ENCODE results near the gene GPR39. TPM values are rescaled to one million over a fixed set of nuclear protein-coding genes. Genes with fewer than 3 reads are reported as not detected.

The GPR39 gene
- total RNA-seq, 1 experiment from 2014 or later, result 34.8 TPM

GRCh38 chr2:132642415-132642814 lies 225.8 kb downstream of the GPR39 start:
- POLR2A ChIA-PET (ENCODE audit: unreplicated experiment), result no interaction called here
- Histone ChIP-seq H3K27ac (ENCODE audit: low read length) (no peak overlapping the region), H3K79me2 (ENCODE audit: low read length) (no peaks in the 10 kb centered on the region), H3K4me1 (ENCODE audit: insufficient read depth, low read length) (no peaks in the 10 kb centered on the region), H3K9me2 (replicated peaks; ENCODE audit: low read length) (no peaks in the 10 kb centered on the region), H3K4me2 (ENCODE audit: low read length) (no peak overlapping the region), H3K36me3 (ENCODE audit: low read depth, low read length) (peaks cover 6% of the 10 kb centered on the region; the same call in 1 of the 2 replicates), H3K9me3 (ENCODE audit: low read length) (no peaks in the 10 kb centered on the region), H4K20me1 (ENCODE audit: low read length) (no peaks in the 10 kb centered on the region; the same call in 1 of the 2 replicates), H3K27me3 (ENCODE audit: low read length) (no peaks in the 10 kb centered on the region), H3K9ac (ENCODE audit: low read length) (no peak overlapping the region), H2AFZ (ENCODE audit: low read length) (no peak overlapping the region), H3K4me3 (ENCODE audit: low read length) (no peak overlapping the region), H3F3A (ENCODE audit: low read length, unreplicated experiment) (no peaks in the 10 kb centered on the region)
- no peak for ATAC-seq
- TF ChIP-seq CTCF (conservative IDR thresholded peaks at IDR 0.05; ENCODE audit: low read depth, low read length) (no peak), EZH2phosphoT487 (IDR thresholded peaks at IDR 0.05; ENCODE audit: borderline replicate concordance, low read length) (no peak), EZH2 (IDR thresholded peaks at IDR 0.05; ENCODE audit: low read length, unreplicated experiment) (no peak)
- CTCF ChIA-PET, result no interaction called here
- intact Hi-C loops (cut with micrococcal nuclease), result no loop called here
- no peak for DNase-seq
- BruUV-seq (replicated peaks), result no TSS peak

- ATAC-seq, result no peak
- Histone ChIP-seq H4K20me1 (ENCODE audit: low read length) (no peaks in the 10 kb centered on the region; the same call in 1 of the 2 replicates), H3K79me2 (ENCODE audit: low read length) (no peaks in the 10 kb centered on the region), H3K4me3 (ENCODE audit: low read length) (no peak overlapping the region), H3F3A (ENCODE audit: low read length, unreplicated experiment) (no peaks in the 10 kb centered on the region), H3K27ac (ENCODE audit: low read length) (no peak overlapping the region), H3K4me1 (ENCODE audit: insufficient read depth, low read length) (no peaks in the 10 kb centered on the region), H3K9me3 (ENCODE audit: low read length) (no peaks in the 10 kb centered on the region), H3K9ac (ENCODE audit: low read length) (no peak overlapping the region), H3K27me3 (ENCODE audit: low read length) (no peaks in the 10 kb centered on the region), H2AFZ (ENCODE audit: low read length) (no peak overlapping the region), H3K4me2 (ENCODE audit: low read length) (no peak overlapping the region), H3K36me3 (ENCODE audit: low read depth, low read length) (peaks cover 6% of the 10 kb centered on the region; the same call in 1 of the 2 replicates), H3K9me2 (replicated peaks; ENCODE audit: low read length) (no peaks in the 10 kb centered on the region)
- ChIA-PET CTCF (no interaction called here), POLR2A (ENCODE audit: unreplicated experiment) (no interaction called here)
- no TSS peak for BruUV-seq (replicated peaks)
- DNase-seq, result no peak
- intact Hi-C loops (cut with micrococcal nuclease), result no loop called here
- TF ChIP-seq CTCF (conservative IDR thresholded peaks at IDR 0.05; ENCODE audit: low read depth, low read length) (no peak), EZH2phosphoT487 (IDR thresholded peaks at IDR 0.05; ENCODE audit: borderline replicate concordance, low read length) (no peak), EZH2 (IDR thresholded peaks at IDR 0.05; ENCODE audit: low read length, unreplicated experiment) (no peak)
Measured at GRCh38 chr2:132645176-132645575, 228.6 kb downstream of the GPR39 start.

- TSS peak; percentile 22 for BruUV-seq (replicated peaks)
- Histone ChIP-seq H3K9me3 (ENCODE audit: low read length) (no peaks in the 10 kb centered on the region), H3K27me3 (ENCODE audit: low read length) (no peaks in the 10 kb centered on the region), H3K4me2 (ENCODE audit: low read length) (no peak overlapping the region), H3K9ac (ENCODE audit: low read length) (no peak overlapping the region), H3K27ac (ENCODE audit: low read length) (no peak overlapping the region), H3K79me2 (ENCODE audit: low read length) (no peaks in the 10 kb centered on the region), H3K4me3 (ENCODE audit: low read length) (no peak overlapping the region), H3K36me3 (ENCODE audit: low read depth, low read length) (peaks cover 6% of the 10 kb centered on the region; the same call in 1 of the 2 replicates), H3F3A (ENCODE audit: low read length, unreplicated experiment) (no peaks in the 10 kb centered on the region), H4K20me1 (ENCODE audit: low read length) (no peaks in the 10 kb centered on the region; the same call in 1 of the 2 replicates), H3K9me2 (replicated peaks; ENCODE audit: low read length) (no peaks in the 10 kb centered on the region), H3K4me1 (ENCODE audit: insufficient read depth, low read length) (no peaks in the 10 kb centered on the region), H2AFZ (ENCODE audit: low read length) (no peak overlapping the region)
- intact Hi-C loops (cut with micrococcal nuclease), result no loop called here
- POLR2A ChIA-PET (ENCODE audit: unreplicated experiment), result interaction anchor here (0.6 kb wide), 1 partner anchor 14 kb away, joined by 3 read pairs; no protein-coding TSS in a partner anchor
- no peak for TF ChIP-seq CTCF (conservative IDR thresholded peaks at IDR 0.05; ENCODE audit: low read depth, low read length)
- TF ChIP-seq EZH2 (IDR thresholded peaks at IDR 0.05; ENCODE audit: low read length, unreplicated experiment), result no peak
- TF ChIP-seq EZH2phosphoT487 (IDR thresholded peaks at IDR 0.05; ENCODE audit: borderline replicate concordance, low read length), result no peak
- CTCF ChIA-PET, result no interaction called here
- no peak for DNase-seq
- ATAC-seq, result no peak
Measured at GRCh38 chr2:132645722-132646539, 229.3 kb downstream of the GPR39 start.

Measured in PC-3 (cell line).